D721Med (cell line): ENCODE measurements around the gene DNAJC25.

Experiments
- DNase-seq: peaks from one replicate; pipeline ENCODE4 v3.0.0; 2011; ENCODE audit warnings: low spot score; ENCODE audit not compliant: insufficient read length
- FAIRE-seq: peaks from 2 replicates; lab custom pipeline; 2011; peaks lifted over from hg19 to GRCh38; lab: Jason Lieb, UNC
- CTCF ChIP-seq: IDR thresholded peaks from 2 replicates; pipeline ENCODE4 v1.5.1; 2012; ENCODE audit warnings: mild to moderate bottlenecking, control low read depth; ENCODE audit not compliant: insufficient read depth; ENCODE audit errors: missing control alignments

The DNAJC25 gene

GRCh38 chr9:111634860-111635259 is 3.7 kb downstream of the DNAJC25 start:
- FAIRE-seq (no peak), DNase-seq (no peak)
- no peak for TF ChIP-seq CTCF

GRCh38 chr9:111637421-111637950 is 6.4 kb downstream of the DNAJC25 start:
- no peak for TF ChIP-seq CTCF
- FAIRE-seq: no peak
- no peak for DNase-seq

- no peak for FAIRE-seq
- DNase-seq: no peak
- TF ChIP-seq CTCF: no peak
Measured at GRCh38 chr9:111644195-111644772, 13.2 kb downstream of the DNAJC25 start.

- DNase-seq (no peak), FAIRE-seq (no peak)
- TF ChIP-seq CTCF: no peak
Measured at GRCh38 chr9:111645806-111646205, 14.7 kb downstream of the DNAJC25 start.

GRCh38 chr9:111646417-111646816 is 15.3 kb downstream of the DNAJC25 start:
- TF ChIP-seq CTCF: no peak
- no peak for FAIRE-seq
- DNase-seq: no peak

GRCh38 chr9:111648066-111648465 is 16.9 kb downstream of the DNAJC25 start:
- no peak for FAIRE-seq
- no peak for DNase-seq
- TF ChIP-seq CTCF: no peak

GRCh38 chr9:111649016-111649415 is 17.9 kb downstream of the DNAJC25 start:
- TF ChIP-seq CTCF: no peak
- no peak for DNase-seq
- no peak for FAIRE-seq
